TTC549 (cell line): ENCODE data around the gene PSMD6.

Source experiments
- FAIRE-seq: peaks from 2 replicates; lab custom pipeline; 2012; peaks lifted over from hg19 to GRCh38; lab: Jason Lieb, UNC

The PSMD6 gene

GRCh38 chr3:64042952-64043351 is 19.7 kb upstream of the PSMD6 start:
- FAIRE-seq, result no peak

DNA sequence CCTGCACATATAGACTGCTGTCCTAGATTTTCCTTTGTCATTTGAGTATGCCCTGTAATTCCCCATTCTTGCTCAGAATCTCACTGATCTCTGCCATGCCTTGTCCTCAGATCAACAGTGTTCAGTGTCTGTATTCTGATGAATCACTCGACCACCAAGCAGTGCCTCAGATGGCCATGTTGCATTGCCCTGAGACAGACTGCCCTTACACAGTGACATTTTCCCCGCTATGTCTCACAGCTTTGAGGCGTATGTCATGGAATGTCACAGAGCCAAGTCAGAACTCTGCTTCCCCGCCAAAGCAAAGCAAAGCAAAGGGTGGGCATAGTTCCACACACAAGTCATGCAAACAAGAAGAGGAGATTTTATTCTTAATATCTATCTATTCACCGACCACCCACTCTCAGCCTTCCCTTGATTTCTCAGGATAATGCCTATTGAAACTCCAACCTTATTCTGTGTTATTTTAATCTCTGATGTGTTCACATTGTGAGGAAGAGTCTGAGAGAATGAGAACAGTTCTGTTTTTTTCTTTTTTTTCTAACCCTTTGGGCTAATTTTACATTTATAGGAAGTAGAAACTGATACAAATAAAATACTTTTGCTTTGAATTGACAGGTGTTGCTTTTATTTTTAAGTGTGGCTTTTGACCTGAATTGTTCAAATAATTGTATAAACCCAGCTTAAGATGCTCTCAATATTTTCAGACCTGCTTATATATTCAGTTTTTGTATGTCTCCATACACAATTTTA is 16.9 kb upstream of the PSMD6 start:
- no peak for FAIRE-seq

DNA sequence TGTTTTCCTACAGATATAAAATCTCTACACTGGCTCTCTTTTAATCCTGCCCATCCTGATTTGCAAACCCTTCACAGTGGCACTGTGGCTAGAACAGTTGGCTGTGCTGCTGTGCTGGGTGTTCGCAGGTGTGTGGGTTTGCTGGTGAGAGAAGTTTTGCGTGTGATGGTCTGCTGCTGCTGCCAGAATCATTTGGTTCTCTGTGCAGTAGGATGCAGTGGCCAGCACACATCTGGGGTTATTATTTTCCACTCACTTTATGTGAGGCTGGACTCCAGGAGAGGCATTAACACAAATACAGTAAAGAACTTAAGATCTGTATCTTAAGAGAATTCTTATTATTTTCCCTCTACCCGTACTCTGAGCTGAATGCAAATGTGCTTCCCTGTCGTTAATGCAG is 16.0 kb upstream of the PSMD6 start:
- FAIRE-seq, result no peak

DNA sequence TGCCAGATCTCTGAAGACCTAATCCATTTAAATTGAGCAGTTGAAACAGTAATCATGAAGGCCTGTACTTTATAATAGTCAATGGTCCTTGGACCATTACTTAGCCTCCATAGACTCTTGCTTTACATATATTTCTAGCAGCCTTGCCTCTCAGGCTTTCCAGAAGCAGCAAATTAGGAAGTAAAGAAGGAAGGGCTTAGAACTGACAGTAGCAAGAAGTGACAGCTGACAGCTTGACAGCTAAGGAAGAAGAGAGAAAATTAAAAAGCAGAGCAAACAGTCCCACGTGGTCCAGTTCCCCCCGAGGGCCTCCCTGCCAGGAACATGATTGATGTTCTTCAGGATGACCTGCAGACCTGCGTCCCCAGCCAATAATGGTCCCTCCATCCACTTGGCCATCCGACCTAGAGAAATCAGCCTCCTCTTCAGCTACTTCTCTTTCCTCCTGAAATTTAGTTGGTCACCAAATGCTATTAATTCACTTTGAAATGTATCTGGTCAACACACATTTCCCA is 15.0 kb upstream of the PSMD6 start:
- no peak for FAIRE-seq

DNA sequence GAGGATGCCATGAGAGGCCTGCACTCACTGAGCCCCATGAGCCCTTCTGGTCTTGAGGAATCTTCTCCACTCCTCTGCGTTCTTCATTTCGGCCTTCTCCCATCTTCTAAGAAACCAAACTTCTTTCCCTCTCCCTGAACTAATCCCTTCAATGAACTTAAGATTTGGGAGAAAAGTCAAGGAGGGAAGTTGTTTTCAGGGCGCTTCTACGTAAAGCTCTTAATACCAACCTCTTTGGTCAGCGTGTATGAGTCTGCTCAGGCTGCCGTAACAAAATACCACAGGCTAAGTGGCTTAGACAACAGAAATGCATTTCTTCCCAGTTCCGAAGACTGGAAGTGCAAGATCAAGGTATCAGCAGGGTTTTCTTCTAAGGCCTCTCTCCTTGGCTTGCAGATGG is 13.8 kb upstream of the PSMD6 start:
- no peak for FAIRE-seq

- no peak for FAIRE-seq
Measured at GRCh38 chr3:64033069-64033468, 9.8 kb upstream of the PSMD6 start.

GRCh38 chr3:64031540-64032508 is 8.5 kb upstream of the PSMD6 start:
- FAIRE-seq, result no peak

- no peak for FAIRE-seq
Measured at GRCh38 chr3:64030741-64031140, 7.4 kb upstream of the PSMD6 start.

DNA sequence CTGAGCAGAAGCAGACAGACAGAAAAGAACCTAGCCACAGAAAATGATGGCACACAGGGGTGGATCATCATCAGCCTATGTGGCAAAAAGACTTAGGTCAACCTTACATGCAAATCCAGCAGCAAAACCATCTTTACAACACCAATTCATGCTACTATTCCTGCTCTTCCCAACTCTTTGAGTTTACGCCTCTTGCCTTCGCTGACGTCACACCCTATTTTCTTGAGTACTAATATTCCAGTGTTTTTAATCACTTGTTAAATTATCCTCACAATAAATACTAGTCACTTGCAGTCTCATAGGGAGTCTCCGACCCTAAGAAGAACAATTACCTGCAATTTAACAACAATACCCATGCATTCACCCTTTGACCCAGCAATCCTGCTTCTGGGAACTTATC is 6.0 kb upstream of the PSMD6 start:
- FAIRE-seq, result no peak

DNA sequence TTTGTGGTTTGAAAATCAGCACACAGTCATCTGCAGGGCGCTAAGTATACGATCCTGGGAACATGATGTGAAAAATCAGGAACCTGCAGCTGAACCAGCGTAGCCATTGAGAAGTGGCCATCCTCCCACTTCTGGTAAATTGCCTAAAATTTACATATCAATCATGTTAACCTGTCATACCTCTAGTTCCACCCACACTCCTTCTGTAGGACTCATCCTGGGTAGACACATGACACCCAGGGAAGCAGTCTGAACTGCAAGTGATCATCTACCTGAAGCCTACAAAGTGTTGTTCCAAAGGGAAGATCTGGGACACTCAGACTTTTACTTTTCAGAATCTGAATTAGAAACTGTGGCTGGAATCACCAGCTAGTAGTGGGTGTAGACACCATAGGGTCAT is 5.5 kb upstream of the PSMD6 start:
- no peak for FAIRE-seq

GRCh38 chr3:64027658-64028057 is 4.4 kb upstream of the PSMD6 start:
- no peak for FAIRE-seq

DNA sequence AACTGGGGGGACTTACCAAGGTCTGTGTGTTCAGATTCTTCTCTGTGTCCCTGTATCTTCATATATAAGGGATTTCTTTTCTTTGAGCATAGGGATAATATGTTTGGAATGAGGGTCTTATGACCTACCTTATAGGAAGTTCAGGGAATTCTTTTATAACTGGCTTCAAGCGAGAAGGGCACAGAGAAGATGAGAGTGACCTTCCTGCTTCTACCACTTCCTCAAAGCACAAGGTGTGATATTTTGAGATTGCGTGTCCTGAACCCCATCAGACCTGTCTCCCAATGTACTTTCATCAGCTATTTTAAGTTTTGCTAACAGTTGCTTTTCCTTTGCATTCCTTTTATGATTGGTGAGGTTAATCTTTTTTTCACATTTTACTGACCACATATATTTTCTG is 3.1 kb upstream of the PSMD6 start:
- FAIRE-seq, result no peak

- FAIRE-seq, result no peak
Measured at GRCh38 chr3:64023861-64024223, 548 bp upstream of the PSMD6 start.

DNA sequence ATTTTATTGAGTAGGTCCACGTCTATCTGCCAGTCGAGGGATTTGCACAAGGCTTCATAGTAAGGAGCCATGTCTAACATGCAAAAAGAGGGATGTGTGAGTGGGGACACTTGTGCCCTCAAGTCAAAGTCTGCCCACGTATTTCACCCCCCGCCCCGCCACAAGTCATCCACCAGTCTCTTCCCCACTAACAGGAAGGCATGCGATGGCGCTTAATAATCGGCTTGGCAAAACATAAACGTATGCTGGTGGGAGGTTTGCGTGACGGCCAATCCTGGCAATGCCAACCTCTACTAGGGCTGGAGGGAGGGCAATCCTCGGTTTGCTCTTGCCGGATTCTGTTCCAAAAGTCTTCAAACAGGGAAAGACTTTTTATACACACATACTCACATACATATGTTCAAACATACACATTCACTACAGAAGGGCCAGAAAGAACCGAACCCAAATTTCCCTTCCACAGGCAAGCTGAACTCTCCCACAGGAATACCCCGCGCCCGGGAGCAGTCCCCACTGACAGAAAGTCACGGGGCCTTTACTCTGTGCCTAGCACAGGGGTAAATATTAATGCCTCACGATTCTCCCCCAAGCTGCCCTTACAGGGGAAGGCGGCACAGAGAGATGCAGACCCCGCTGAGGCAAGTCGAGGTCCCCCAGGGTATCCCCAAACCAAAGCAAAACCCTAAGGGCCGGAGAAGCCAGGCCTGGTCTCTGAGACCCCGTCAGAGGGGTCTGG is 675 bp downstream of the PSMD6 start:
- FAIRE-seq, result no peak

DNA sequence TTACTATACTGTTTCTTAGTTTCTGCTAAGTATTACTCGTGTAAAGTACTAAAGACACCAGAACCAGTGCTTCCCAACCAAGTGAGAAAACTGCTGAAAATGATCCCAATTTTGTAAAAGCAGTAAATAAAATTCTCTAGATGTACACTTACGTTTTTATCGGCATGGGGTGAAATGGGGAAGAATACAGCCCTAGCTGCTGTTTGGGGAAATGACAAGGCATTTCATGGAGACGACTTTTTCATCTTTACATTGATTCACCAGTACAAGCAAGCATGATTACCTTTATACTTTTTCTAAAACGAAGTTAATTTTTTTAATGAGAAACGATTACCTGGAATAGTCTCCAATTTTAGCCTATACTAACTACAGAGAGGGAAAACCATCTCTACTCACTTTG is 1.4 kb downstream of the PSMD6 start:
- no peak for FAIRE-seq

GRCh38 chr3:64019879-64020278 is 3.4 kb downstream of the PSMD6 start:
- no peak for FAIRE-seq

DNA sequence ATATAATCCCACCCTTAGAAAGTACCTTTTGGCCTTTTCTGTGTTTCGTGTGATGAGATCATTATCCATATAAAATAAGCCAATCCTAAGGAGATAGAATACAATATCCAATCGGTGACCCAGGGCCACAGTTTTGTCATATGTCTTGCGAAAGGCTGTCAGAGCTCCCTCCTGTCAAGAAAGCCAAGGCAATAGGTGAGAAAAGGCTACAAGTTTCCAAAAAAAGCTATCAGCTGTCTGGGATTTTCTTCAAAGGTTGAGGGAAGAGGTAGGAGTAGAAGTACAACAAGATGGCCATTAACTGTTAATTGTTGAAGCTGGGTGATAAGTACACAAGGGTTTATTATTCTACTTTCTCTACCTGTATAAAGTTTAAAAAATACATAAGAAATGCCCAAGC is 4.0 kb downstream of the PSMD6 start:
- FAIRE-seq, result no peak

- no peak for FAIRE-seq
Measured at GRCh38 chr3:64016941-64017620, 6.2 kb downstream of the PSMD6 start.

DNA sequence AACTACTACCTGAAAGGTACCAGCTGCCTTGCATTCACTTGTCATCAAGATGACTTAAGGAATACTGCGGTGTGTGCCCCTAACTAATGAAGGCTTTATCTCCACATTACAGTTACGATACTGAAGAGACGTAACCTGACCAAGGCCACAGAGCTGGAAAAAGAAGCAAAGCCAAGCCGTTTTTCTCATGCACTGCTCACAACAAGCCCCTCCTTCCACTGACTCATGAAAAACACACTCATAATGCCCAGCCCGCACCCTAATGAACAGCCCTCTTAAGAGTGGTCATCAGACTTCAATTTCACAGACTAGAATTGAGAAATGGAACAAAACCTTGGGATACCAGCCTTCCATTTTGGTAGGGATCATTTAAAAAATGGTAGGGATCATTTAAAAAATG is 11.6 kb downstream of the PSMD6 start:
- FAIRE-seq, result no peak

GRCh38 chr3:64010199-64010598 is 13.1 kb downstream of the PSMD6 start:
- FAIRE-seq, result no peak

- FAIRE-seq, result no peak
Measured at GRCh38 chr3:64009528-64009927, 13.8 kb downstream of the PSMD6 start.
